Keratinocyte (primary cell): Measurements from ENCODE around the gene CGB5.

ENCODE experiments used
- EZH2 ChIP-seq: IDR thresholded peaks from one replicate; pipeline ENCODE4 v1.6.1; 2012; ENCODE audit warnings: inconsistent platforms, mild to moderate bottlenecking, low read length, moderate library complexity
- TF ChIP-seq, protein P1 (sequence below), 3 experiments: IDR thresholded peaks in 1 of 3; conservative IDR thresholded peaks in 1 of 3; optimal IDR thresholded peaks in 1 of 3; 2 replicates in 2 of 3; 3 replicates in 1 of 3; pipeline versions ENCODE3 to v1.5.1; 2011; ENCODE audit warnings: low read length in 3 of 3, mild to moderate bottlenecking in 3 of 3, moderate library complexity in 2 of 3, control low read depth in 1 of 3, inconsistent platforms in 1 of 3; ENCODE audit not compliant: insufficient read depth in 2 of 3; ENCODE audit errors: extremely low read depth in 1 of 3

GRCh38 chr19:49010453-49010852 lies 33.2 kb upstream of the CGB5 start:
- TF ChIP-seq, protein P1, sequence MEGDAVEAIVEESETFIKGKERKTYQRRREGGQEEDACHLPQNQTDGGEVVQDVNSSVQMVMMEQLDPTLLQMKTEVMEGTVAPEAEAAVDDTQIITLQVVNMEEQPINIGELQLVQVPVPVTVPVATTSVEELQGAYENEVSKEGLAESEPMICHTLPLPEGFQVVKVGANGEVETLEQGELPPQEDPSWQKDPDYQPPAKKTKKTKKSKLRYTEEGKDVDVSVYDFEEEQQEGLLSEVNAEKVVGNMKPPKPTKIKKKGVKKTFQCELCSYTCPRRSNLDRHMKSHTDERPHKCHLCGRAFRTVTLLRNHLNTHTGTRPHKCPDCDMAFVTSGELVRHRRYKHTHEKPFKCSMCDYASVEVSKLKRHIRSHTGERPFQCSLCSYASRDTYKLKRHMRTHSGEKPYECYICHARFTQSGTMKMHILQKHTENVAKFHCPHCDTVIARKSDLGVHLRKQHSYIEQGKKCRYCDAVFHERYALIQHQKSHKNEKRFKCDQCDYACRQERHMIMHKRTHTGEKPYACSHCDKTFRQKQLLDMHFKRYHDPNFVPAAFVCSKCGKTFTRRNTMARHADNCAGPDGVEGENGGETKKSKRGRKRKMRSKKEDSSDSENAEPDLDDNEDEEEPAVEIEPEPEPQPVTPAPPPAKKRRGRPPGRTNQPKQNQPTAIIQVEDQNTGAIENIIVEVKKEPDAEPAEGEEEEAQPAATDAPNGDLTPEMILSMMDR (optimal IDR thresholded peaks at IDR 0.05 in 1 of 3, IDR thresholded peaks at IDR 0.05 in 1 of 3, conservative IDR thresholded peaks at IDR 0.05 in 1 of 3; ENCODE audit: extremely low read depth in 1 of 3, insufficient read depth in 2 of 3, low read length in 3 of 3): no peak
- no peak for TF ChIP-seq EZH2
